Hepatocyte (in vitro differentiated cells): Measurements from ENCODE around the gene SPATA19. TPM values are rescaled to one million over a fixed set of nuclear protein-coding genes. Genes with fewer than 3 reads are reported as not detected.

ENCODE experiments used
- DNase-seq: peaks from one replicate; pipeline ENCODE4 v3.0.0-alpha.2; 2016; ENCODE audit warnings: low spot score
- H2AFZ ChIP-seq: fragments of 200-600 bp; sonication (generic); 2 replicates; pipeline ENCODE4 v1.6.0; 2016; ENCODE audit warnings: antibody characterized with exemption, mild to moderate bottlenecking
- H3K27ac ChIP-seq: fragments of 200-600 bp; sonication (generic); 2 replicates; pipeline ENCODE4 v1.5.1; 2016; ENCODE audit warnings: mild to moderate bottlenecking
- H3K27me3 ChIP-seq: fragments of 200-600 bp; sonication (generic); 2 replicates; pipeline ENCODE4 v1.6.1; 2016
- H3K36me3 ChIP-seq: fragments of 200-600 bp; sonication (generic); replicated peaks from 2 replicates; pipeline ENCODE4 v1.5.1; 2016; ENCODE audit warnings: low read depth; ENCODE audit not compliant: insufficient read depth
- H3K4me1 ChIP-seq: fragments of 200-600 bp; sonication (generic); 2 replicates; pipeline ENCODE4 v1.5.1; 2016; ENCODE audit warnings: mild to moderate bottlenecking, moderate library complexity; ENCODE audit not compliant: insufficient read depth
- H3K4me2 ChIP-seq: fragments of 200-600 bp; sonication (generic); 2 replicates; pipeline ENCODE4 v1.6.0; 2016
- H3K4me3 ChIP-seq: fragments of 200-600 bp; sonication (generic); 2 replicates; pipeline ENCODE4 v1.5.1; 2016; ENCODE audit warnings: mild to moderate bottlenecking
- H3K79me2 ChIP-seq: fragments of 200-600 bp; sonication (generic); 2 replicates; pipeline ENCODE4 v1.6.0; 2017; ENCODE audit warnings: mild to moderate bottlenecking
- H3K9me2 ChIP-seq: fragments of 200-600 bp; sonication (generic); replicated peaks from 2 replicates; pipeline ENCODE4 v1.6.0; 2017; ENCODE audit warnings: mild to moderate bottlenecking; ENCODE audit not compliant: insufficient read depth
- H3K9me3 ChIP-seq: fragments of 200-600 bp; sonication (generic); 2 replicates; pipeline ENCODE4 v1.5.1; 2016; ENCODE audit warnings: low read depth, mild to moderate bottlenecking
- H4K20me1 ChIP-seq: fragments of 200-600 bp; sonication (generic); 2 replicates; pipeline ENCODE4 v1.6.0; 2016; ENCODE audit warnings: mild to moderate bottlenecking; ENCODE audit not compliant: insufficient read depth, poor library complexity, severe bottlenecking
- CTCF ChIP-seq: fragments of 200-600 bp; sonication (generic); IDR thresholded peaks from 2 replicates; pipeline ENCODE4 v1.5.1; 2016; ENCODE audit warnings: antibody characterized with exemption, mild to moderate bottlenecking; ENCODE audit not compliant: poor library complexity
- EZH2 ChIP-seq: fragments of 200-600 bp; sonication (generic); IDR thresholded peaks from 2 replicates; pipeline ENCODE4 v1.6.1; 2016; ENCODE audit warnings: antibody characterized with exemption, mild to moderate bottlenecking, borderline replicate concordance
- EZH2phosphoT487 ChIP-seq: fragments of 200-600 bp; sonication (generic); IDR thresholded peaks from one replicate; pipeline ENCODE4 v1.6.1; 2018; ENCODE audit warnings: antibody characterized with exemption, mild to moderate bottlenecking, low read depth, moderate library complexity; ENCODE audit not compliant: unreplicated experiment, severe bottlenecking
- WGBS: methylation state at CpG from one replicate; pipeline ENCODE4 v1.1.6; 2016; ENCODE audit warnings: low lambda C conversion rate; ENCODE audit errors: missing lambda C conversion rate; 5-methylcytosine and 5-hydroxymethylcytosine counted together
- polyA plus RNA-seq: library from polyadenylated mRNA; unstranded; fragments of >200 nt; fragmentation: Nextera tagmentation; extraction: Ambion mirVana; gene quantifications from 2 replicates; pipeline ENCODE4 v1.2.1, GENCODE V29; 2016
- total RNA-seq: library from RNA; depleted of rRNA; stranded (reverse); fragments of >200 nt; gene quantifications from 2 replicates; pipeline ENCODE4 v1.2.3, GENCODE V29; 2014

Gene SPATA19
- total RNA-seq (not detected in 2 replicates), polyA plus RNA-seq (not detected in 2 replicates)

GRCh38 chr11:133845413-133845812, at the start of gene SPATA19:
SPATA19 (minus strand) TSS chr11:133845513; CDS start chr11:133845446, 67 bp downstream.
- no peak for DNase-seq
- no peaks in the 10 kb centered on the region for H3K9me2 ChIP-seq
- H4K20me1 ChIP-seq: no peaks in the 10 kb centered on the region
- no peak within 1 kb of the TSS for H3K27ac ChIP-seq
- TF ChIP-seq EZH2phosphoT487 (no peak), EZH2 (no peak)
- no peaks in the 10 kb centered on the region for H3K36me3 ChIP-seq
- no peak within 1 kb of the TSS for H2AFZ ChIP-seq
- no peaks in the 10 kb centered on the region for H3K4me1 ChIP-seq
- H3K9me3 ChIP-seq: no peaks in the 10 kb centered on the region
- no peak within 1 kb of the TSS for H3K4me3 ChIP-seq
- 80% methylated on average over 2 of the region's 2 CpGs for WGBS
- no peaks in the 10 kb centered on the region for H3K27me3 ChIP-seq
- H3K4me2 ChIP-seq: no peak within 1 kb of the TSS
- H3K79me2 ChIP-seq: no peaks in the 10 kb centered on the region

GRCh38 chr11:133895061-133895479, 49.8 kb upstream of the SPATA19 start:
- 50% methylated on average over 10 of the region's 10 CpGs for WGBS

GRCh38 chr11:133893381-133893780, 48.1 kb upstream of the SPATA19 start:
- no peak overlapping the region for H2AFZ ChIP-seq
- H3K4me3 ChIP-seq: no peak overlapping the region
- no peak overlapping the region for H3K4me2 ChIP-seq
- no peaks in the 10 kb centered on the region for H3K9me3 ChIP-seq
- no peak overlapping the region for H3K27ac ChIP-seq
- WGBS: 91% methylated on average over 12 of the region's 14 CpGs
- H3K9me2 ChIP-seq: no peaks in the 10 kb centered on the region
- TF ChIP-seq EZH2phosphoT487 (no peak), EZH2 (no peak), CTCF (no peak)
- H3K79me2 ChIP-seq: no peaks in the 10 kb centered on the region
- no peaks in the 10 kb centered on the region for H4K20me1 ChIP-seq
- H3K4me1 ChIP-seq: no peaks in the 10 kb centered on the region
- H3K36me3 ChIP-seq: no peaks in the 10 kb centered on the region
- H3K27me3 ChIP-seq: no peaks in the 10 kb centered on the region
- no peak for DNase-seq

More at GRCh38 chr11:133895061-133895479, 49.8 kb upstream of the SPATA19 start:
- Histone ChIP-seq H3K27me3 (no peaks in the 10 kb centered on the region), H3K4me2 (no peak overlapping the region), H3K9me3 (no peaks in the 10 kb centered on the region), H4K20me1 (no peaks in the 10 kb centered on the region), H3K27ac (no peak overlapping the region), H3K79me2 (no peaks in the 10 kb centered on the region), H3K4me1 (no peaks in the 10 kb centered on the region), H3K36me3 (no peaks in the 10 kb centered on the region), H3K4me3 (no peak overlapping the region), H3K9me2 (no peaks in the 10 kb centered on the region), H2AFZ (no peak overlapping the region)
- no peak for DNase-seq
- no peak for TF ChIP-seq EZH2phosphoT487
- no peak for TF ChIP-seq CTCF
- TF ChIP-seq EZH2: no peak

GRCh38 chr11:133892584-133893380, 47.5 kb upstream of the SPATA19 start:
- TF ChIP-seq EZH2: no peak
- Histone ChIP-seq H3K79me2 (no peaks in the 10 kb centered on the region), H3K4me2 (no peak overlapping the region), H3K9me3 (no peaks in the 10 kb centered on the region), H3K27ac (no peak overlapping the region), H3K36me3 (no peaks in the 10 kb centered on the region), H4K20me1 (no peaks in the 10 kb centered on the region), H2AFZ (no peak overlapping the region), H3K4me3 (no peak overlapping the region), H3K4me1 (no peaks in the 10 kb centered on the region), H3K9me2 (no peaks in the 10 kb centered on the region), H3K27me3 (no peaks in the 10 kb centered on the region)
- WGBS: 93% methylated on average over 19 of the region's 19 CpGs
- no peak for DNase-seq
